NCI-H2227 (cell line): Measurements from ENCODE around the gene TULP3.

Experiments
- DNase-seq: peaks from one replicate; lab custom pipeline; 2025; ENCODE audit not compliant: unreplicated experiment; lab: John Stamatoyannopoulos, UW

The TULP3 gene

GRCh38 chr12:2963760-2964292 is 73.1 kb downstream of the TULP3 start:
- DNase-seq: no peak

DNA sequence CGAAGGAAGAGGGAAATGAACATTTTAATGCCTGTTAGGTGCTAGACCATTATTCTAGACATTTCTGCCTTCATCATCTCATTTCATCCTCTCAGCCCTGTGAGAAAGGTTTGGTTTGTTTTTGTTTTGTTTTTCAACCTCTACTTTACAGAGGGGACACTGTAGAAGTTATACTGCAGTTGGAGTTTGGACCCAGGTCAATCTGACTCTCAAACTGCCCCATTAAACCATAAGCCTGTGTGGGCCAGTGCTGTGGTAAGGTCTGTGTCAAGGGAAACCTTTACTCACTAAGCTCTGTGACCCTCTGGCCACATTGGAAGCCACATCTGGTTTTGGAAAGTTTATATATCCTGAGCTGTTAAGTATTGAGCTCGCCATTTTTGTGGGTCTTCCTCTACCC is 77.0 kb downstream of the TULP3 start:
- DNase-seq: no peak

- DNase-seq: no peak
Measured at GRCh38 chr12:2970744-2971143, 80.1 kb downstream of the TULP3 start.

- no peak for DNase-seq
Measured at GRCh38 chr12:2973566-2973965, 82.9 kb downstream of the TULP3 start.

- no peak for DNase-seq
Measured at GRCh38 chr12:2974560-2974971, 83.9 kb downstream of the TULP3 start.

- no peak for DNase-seq
Measured at GRCh38 chr12:2976581-2976996, 85.9 kb downstream of the TULP3 start.

- DNase-seq: no peak
Measured at GRCh38 chr12:2977776-2978175, 87.1 kb downstream of the TULP3 start.

DNA sequence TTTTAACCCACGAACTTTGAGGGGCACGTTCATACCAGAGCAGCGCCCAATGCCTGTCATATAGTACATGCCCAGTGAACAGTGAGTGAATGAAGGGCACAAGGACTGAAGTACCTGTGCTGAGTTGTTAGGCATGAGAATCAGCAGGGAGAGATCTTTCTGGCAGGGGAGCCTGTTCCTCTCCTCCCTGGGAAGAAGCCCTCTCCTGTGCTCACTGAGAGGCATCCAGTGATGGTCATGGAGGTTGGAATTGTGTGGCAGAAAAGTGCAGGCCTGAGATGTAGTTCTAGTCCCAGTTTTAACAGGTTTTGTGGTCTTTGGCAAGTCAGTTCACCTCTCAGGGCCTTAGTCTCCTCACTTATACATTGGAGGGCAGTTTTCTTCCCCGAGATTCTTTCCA is 89.1 kb downstream of the TULP3 start:
- no peak for DNase-seq

DNA sequence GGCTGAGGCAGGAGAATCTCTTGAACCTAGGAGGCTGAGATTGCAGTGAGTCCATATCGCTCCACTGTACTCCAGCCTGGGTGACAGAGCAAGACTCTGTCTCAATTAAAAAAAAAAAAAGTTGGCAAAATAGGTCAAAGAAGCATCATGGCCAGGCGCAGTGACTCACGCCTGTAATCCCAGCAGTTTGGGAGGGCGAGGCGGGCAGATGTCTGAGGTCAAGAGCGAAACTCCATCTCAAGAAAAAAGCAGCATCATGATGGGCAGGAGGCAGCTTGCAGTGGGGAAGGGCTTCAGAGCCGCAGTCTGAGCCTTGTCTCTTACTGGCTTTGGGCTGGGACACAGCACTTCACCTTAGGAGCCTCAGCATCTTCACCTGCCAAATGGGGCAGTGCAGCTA is 89.9 kb downstream of the TULP3 start:
- DNase-seq: no peak

- no peak for DNase-seq
Measured at GRCh38 chr12:2982361-2982760, 91.7 kb downstream of the TULP3 start.

- no peak for DNase-seq
Measured at GRCh38 chr12:2984249-2984648, 93.6 kb downstream of the TULP3 start.

- no peak for DNase-seq
Measured at GRCh38 chr12:2984698-2985097, 94.0 kb downstream of the TULP3 start.

GRCh38 chr12:2986876-2987275 is 96.2 kb downstream of the TULP3 start:
- no peak for DNase-seq

DNA sequence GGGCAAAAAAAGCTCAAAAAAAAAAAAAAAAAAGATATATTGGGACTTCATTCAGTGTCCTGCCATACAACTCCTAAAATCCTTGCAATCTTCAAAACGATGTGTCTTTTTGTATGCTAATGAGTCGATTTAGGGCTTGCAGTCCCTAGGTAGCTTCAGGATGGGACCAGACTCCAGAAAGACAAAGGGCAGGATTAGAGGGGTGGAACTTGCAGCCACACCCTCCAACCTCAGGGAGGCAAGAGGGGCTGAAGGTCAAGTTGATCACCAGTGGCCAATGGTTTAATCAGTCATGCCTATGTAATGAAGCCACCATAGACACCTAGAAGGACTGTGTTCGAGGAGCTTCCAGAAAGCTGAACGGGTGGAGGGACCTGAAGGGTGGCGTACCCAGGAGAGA is 97.8 kb downstream of the TULP3 start:
- DNase-seq: no peak
